Gastroesophageal sphincter (tissue), 3 donors: ENCODE measurements around the gene TRIM65.

Experiments used
- CTCF ChIP-seq, 4 experiments: fragments of 200-600 bp in 2 of 4; fragments of 450-650 bp in 2 of 4; sonication (generic) in 1 of 4; IDR thresholded peaks; one replicate each; pipeline ENCODE4 v1.5.1; 2017 to 2019; ENCODE audit warnings: antibody characterized with exemption in 4 of 4, mild to moderate bottlenecking in 2 of 4, moderate library complexity in 2 of 4
- EP300 ChIP-seq: sonication (generic); formaldehyde crosslinking; IDR thresholded peaks from one replicate; pipeline ENCODE4 v1.6.1; 2017; ENCODE audit warnings: antibody characterized with exemption, mild to moderate bottlenecking

- TF ChIP-seq CTCF (IDR thresholded peaks at IDR 0.05) (peak in 1 of 4 experiments; percentile 7), EP300 (no peak)
These were observed 24.1 kb downstream of the TRIM65 start for GRCh38 chr17:75872434-75873351.
